Mucosa of rectum (tissue), 2 donors: ENCODE measurements around the gene RASAL3.

Source experiments
- H3K27ac ChIP-seq, 2 donors: one replicate each; pipeline ENCODE4 v1.7.0; 2013; ENCODE audit warnings: inconsistent platforms in 2 of 2, low read depth in 2 of 2, low read length in 2 of 2
- H3K27me3 ChIP-seq, 2 donors: one replicate each; pipeline ENCODE4 v1.7.0; 2013; ENCODE audit warnings: low read length in 2 of 2; ENCODE audit not compliant: control insufficient read depth in 2 of 2, insufficient read depth in 2 of 2
- H3K36me3 ChIP-seq, 2 donors: one replicate each; pipeline ENCODE4 v1.7.0; 2013; ENCODE audit warnings: low read length in 2 of 2; ENCODE audit not compliant: control insufficient read depth in 2 of 2, insufficient read depth in 2 of 2
- H3K4me1 ChIP-seq, 2 donors: one replicate each; pipeline ENCODE4 v1.7.0; 2013; ENCODE audit warnings: low read length in 2 of 2, mild to moderate bottlenecking in 1 of 2; ENCODE audit not compliant: control insufficient read depth in 2 of 2, insufficient read depth in 2 of 2
- H3K4me3 ChIP-seq, 2 donors: one replicate each; pipeline ENCODE4 v1.7.0; 2013; ENCODE audit warnings: low read length in 2 of 2
- H3K9ac ChIP-seq, 2 donors: one replicate each; pipeline ENCODE4 v1.7.0; 2013; ENCODE audit warnings: low read length in 2 of 2, low read depth in 1 of 2, mild to moderate bottlenecking in 1 of 2
- H3K9me3 ChIP-seq, 2 donors: one replicate each; pipeline ENCODE4 v1.7.0; 2013; ENCODE audit warnings: low read length in 2 of 2; ENCODE audit not compliant: control insufficient read depth in 2 of 2
- donor health status: healthy.
- donor health status: Normal muscosa, but diverticular disease.

Gene RASAL3

DNA sequence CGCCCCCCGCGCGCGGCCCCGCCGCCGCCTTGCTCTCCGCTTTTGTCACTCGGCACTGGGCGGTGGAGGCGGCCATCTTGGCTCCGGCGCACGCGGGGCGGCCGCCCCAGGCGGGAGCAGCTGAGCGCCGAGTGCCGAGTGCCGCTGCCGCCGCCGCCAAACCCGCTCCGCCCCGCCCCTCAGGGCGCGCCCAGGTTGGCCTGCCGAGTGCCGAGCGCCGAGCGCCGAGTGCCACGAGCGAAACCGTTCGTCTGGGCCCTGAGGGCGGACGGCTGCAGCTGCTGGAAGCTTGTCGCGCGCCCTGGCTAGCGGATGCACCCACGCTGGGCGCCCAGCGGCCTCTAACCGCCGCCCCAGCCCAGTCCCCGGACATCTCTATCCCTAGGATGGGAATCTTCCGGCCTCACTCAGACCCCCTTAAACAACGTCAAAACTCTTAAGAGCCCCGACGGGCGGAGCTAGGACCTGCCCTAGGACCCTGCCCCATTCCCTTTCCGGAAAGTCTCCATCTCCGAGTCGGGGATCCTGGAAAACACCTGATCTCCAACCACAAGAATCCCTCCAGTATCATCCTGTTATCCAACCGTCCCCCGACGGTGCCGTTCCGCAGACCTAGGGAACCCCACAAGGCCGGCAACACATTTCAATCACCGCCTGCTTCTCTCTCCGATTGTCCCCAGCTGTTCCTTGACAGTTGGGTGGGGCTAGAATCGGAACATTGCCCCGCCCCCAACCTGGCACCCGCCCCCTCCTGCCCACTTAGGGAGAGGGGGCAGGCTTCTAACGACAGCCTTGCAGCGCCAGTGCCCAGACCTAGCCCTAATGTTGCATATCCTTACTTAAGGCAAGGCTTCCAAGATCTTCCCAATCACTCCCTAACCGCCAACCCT is 31.5 kb downstream of the RASAL3 start:
- no peaks in the 10 kb centered on the region for H3K27me3 ChIP-seq
- H3K9me3 ChIP-seq = no peaks in the 10 kb centered on the region
- peaks cover 12 to 22% of the 10 kb centered on the region in 2 donors for H3K4me1 ChIP-seq
- peak overlapping the region; percentile 70 to 72 for H3K9ac ChIP-seq
- H3K36me3 ChIP-seq = peaks cover 0 to under 1% of the 10 kb centered on the region in 2 donors
- peak overlapping the region; percentile 74 to 87 for H3K4me3 ChIP-seq
- peak overlapping the region; percentile 80 to 81 for H3K27ac ChIP-seq

GRCh38 chr19:15432018-15432494 is 32.3 kb downstream of the RASAL3 start:
- peaks cover 12 to 22% of the 10 kb centered on the region in 2 donors for H3K4me1 ChIP-seq
- no peak overlapping the region for H3K27ac ChIP-seq
- H3K27me3 ChIP-seq = no peaks in the 10 kb centered on the region
- no peaks in the 10 kb centered on the region for H3K9me3 ChIP-seq
- H3K4me3 ChIP-seq = peak overlapping the region; percentile 74 to 81
- H3K36me3 ChIP-seq = peaks cover 1 to 8% of the 10 kb centered on the region in 2 donors
- H3K9ac ChIP-seq = peak overlapping the region; percentile 62 to 68

GRCh38 chr19:15431396-15432017 is 32.8 kb downstream of the RASAL3 start:
- H3K9ac ChIP-seq = peak overlapping the region; percentile 62 to 68
- no peaks in the 10 kb centered on the region for H3K27me3 ChIP-seq
- H3K36me3 ChIP-seq = peaks cover 7 to 13% of the 10 kb centered on the region in 2 donors
- peak overlapping the region; percentile 74 to 81 for H3K4me3 ChIP-seq
- peaks cover 12 to 22% of the 10 kb centered on the region in 2 donors for H3K4me1 ChIP-seq
- no peak overlapping the region for H3K27ac ChIP-seq
- no peaks in the 10 kb centered on the region for H3K9me3 ChIP-seq

GRCh38 chr19:15430526-15431120 is 33.7 kb downstream of the RASAL3 start:
- Histone ChIP-seq H3K4me3 (peak overlapping the region in 1 of 2 donors; percentile 81), H3K9ac (no peak overlapping the region), H3K27ac (no peak overlapping the region), H3K36me3 (peaks cover 13 to 19% of the 10 kb centered on the region in 2 donors), H3K9me3 (no peaks in the 10 kb centered on the region), H3K4me1 (peaks cover 12 to 22% of the 10 kb centered on the region in 2 donors), H3K27me3 (no peaks in the 10 kb centered on the region)

DNA sequence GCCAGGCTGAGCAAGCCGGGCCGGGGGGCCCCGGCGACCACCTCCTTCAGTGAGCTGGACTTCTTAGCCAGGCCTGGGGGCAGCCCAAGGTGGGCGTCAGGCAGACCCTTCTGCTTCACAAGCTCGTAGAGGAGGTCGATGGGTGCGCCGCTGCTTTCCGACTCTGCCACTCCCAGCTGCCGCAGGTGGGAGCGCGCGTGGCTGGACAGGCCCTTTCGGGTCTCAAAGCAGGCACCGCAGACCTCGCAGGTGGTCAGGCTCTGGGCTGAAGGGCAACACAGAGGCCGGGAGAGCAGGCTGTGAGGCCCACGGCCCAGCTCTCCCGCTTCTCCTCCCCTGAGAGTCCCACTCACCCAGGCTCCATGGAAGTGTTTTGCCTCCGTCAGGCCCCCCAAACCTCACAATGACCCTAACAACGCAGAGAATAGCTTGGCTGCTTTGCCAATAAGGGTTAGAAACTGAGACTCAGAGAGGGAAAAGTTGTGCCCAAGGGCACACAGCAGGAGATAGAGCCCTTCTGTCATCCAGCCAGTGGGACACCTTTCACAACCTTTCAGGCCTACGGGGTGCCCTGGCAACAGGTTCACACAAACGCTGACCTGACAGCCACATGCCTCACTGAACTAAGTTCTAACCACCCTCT is 34.4 kb downstream of the RASAL3 start:
- peaks cover 18 to 19% of the 10 kb centered on the region in 2 donors for H3K36me3 ChIP-seq
- no peaks in the 10 kb centered on the region for H3K9me3 ChIP-seq
- H3K4me1 ChIP-seq = peaks cover 12 to 22% of the 10 kb centered on the region in 2 donors
- H3K27ac ChIP-seq = no peak overlapping the region
- no peaks in the 10 kb centered on the region for H3K27me3 ChIP-seq
- no peak overlapping the region for H3K9ac ChIP-seq
- H3K4me3 ChIP-seq = no peak overlapping the region

DNA sequence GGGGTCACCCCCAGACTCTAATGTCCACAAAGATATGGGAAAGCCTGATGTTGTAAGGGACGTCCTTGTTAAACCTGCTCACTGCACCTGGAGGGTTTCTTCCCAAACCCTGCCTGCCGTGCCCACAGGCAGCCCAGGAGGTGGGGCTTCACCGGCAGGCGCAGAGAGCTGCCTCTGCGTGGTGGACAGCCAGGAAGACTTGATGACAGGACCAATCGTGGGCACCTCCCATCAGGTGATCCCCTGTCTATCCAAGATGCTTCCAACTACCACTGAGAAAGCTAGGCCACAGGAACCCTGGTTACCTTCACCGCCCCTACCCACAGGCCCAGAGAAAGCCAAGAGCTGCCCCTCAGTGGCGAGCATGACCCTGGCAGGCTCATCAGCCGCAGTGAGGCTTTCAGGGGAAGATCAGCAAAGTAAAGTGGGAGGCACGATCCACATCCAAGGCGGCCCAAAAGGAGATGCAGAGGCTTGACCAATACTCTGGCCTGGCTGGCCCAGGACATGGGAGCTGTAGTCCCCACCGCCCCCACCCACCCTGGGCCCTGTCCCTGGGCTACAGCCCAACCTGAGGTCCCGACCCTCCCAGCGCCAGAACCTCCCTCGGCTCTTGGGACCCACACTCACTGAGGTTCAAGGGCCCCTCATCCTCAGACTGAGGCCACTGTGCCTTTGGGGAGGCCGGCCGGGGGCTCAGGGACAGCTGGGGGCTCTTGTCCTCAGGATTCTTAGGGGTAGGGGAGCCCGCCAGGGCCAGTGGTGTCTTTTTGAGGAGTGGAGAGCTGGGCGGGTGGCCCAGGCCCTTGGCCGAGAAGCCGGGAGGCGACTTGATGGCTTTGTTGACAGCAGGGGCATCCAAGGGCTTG is 35.2 kb downstream of the RASAL3 start:
- H3K36me3 ChIP-seq = peaks cover 21 to 23% of the 10 kb centered on the region in 2 donors
- H3K4me3 ChIP-seq = no peak overlapping the region
- peaks cover 12 to 22% of the 10 kb centered on the region in 2 donors for H3K4me1 ChIP-seq

GRCh38 chr19:15427991-15428471 is 36.3 kb downstream of the RASAL3 start:
- H3K9me3 ChIP-seq = no peaks in the 10 kb centered on the region
- no peak overlapping the region for H3K9ac ChIP-seq
- peaks cover 32 to 33% of the 10 kb centered on the region in 2 donors for H3K36me3 ChIP-seq
- H3K27me3 ChIP-seq = no peaks in the 10 kb centered on the region
- H3K4me1 ChIP-seq = peaks cover 12 to 16% of the 10 kb centered on the region in 2 donors
- H3K27ac ChIP-seq = no peak overlapping the region
- H3K4me3 ChIP-seq = no peak overlapping the region

More for the DNA sequence above, 35.2 kb downstream of the RASAL3 start:
- H3K9me3 ChIP-seq = no peaks in the 10 kb centered on the region
- H3K27ac ChIP-seq = no peak overlapping the region
- no peaks in the 10 kb centered on the region for H3K27me3 ChIP-seq
- H3K9ac ChIP-seq = no peak overlapping the region

DNA sequence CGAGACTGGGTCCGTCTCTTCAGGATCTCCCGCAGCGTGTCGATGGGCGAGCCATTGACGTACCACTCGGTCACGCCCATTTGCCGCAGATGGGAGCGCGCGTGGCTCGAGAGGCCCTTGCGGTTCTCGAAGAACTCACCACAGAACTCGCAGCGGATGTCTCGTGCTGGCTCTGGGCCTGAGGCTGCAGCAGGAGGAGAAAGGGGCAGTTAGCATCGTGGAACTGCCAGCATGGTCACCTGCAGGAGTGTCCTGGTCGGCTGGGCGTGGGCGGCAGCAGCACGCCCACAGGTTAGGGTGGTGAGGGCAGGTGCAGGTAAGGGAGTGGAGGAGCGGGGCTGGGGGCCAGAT is 37.0 kb downstream of the RASAL3 start:
- no peak overlapping the region for H3K4me3 ChIP-seq
- H3K36me3 ChIP-seq = peaks cover 36 to 38% of the 10 kb centered on the region in 2 donors
- H3K9me3 ChIP-seq = no peaks in the 10 kb centered on the region

More for the DNA sequence above, 37.0 kb downstream of the RASAL3 start:
- H3K27ac ChIP-seq = no peak overlapping the region
- no peak overlapping the region for H3K9ac ChIP-seq
- no peaks in the 10 kb centered on the region for H3K27me3 ChIP-seq
- H3K4me1 ChIP-seq = peaks cover 12 to 16% of the 10 kb centered on the region in 2 donors
